CD4-positive, alpha-beta T cell treated with Interleukin-17A for 4 hours (primary cell): ENCODE results near the gene ARMC7.

Experiments
- DNase-seq: peaks from one replicate; pipeline ENCODE4 v3.0.0-alpha.2; 2020; ENCODE audit warnings: mixed read lengths

Gene ARMC7

GRCh38 chr17:75078284-75079022 lies 31.3 kb upstream of the ARMC7 start:
- DNase-seq: no peak

- DNase-seq: no peak
Observed at GRCh38 chr17:75079023-75079373, 30.8 kb upstream of the ARMC7 start.

GRCh38 chr17:75081611-75082540 lies 27.9 kb upstream of the ARMC7 start:
- no peak for DNase-seq

- no peak for DNase-seq
Observed at GRCh38 chr17:75082683-75083082, 27.1 kb upstream of the ARMC7 start.

GRCh38 chr17:75084039-75084660 lies 25.6 kb upstream of the ARMC7 start:
- peak; percentile 57 for DNase-seq

- DNase-seq: no peak
Observed at GRCh38 chr17:75086496-75087181, 23.1 kb upstream of the ARMC7 start.

- DNase-seq: no peak
Observed at GRCh38 chr17:75087182-75087557, 22.6 kb upstream of the ARMC7 start.

GRCh38 chr17:75087558-75088453 lies 22.0 kb upstream of the ARMC7 start, which contains the start of gene SLC16A5:
TSS of gene SLC16A5 (plus strand) at chr17:75087954. CDS start at chr17:75093637, 5,683 bp downstream.
- peak; percentile 75 for DNase-seq

- peak; percentile 28 for DNase-seq
Observed at GRCh38 chr17:75088465-75089417, 21.0 kb upstream of the ARMC7 start.

- DNase-seq: no peak
Observed at GRCh38 chr17:75090871-75091854, 18.6 kb upstream of the ARMC7 start.

- DNase-seq: no peak
Observed at GRCh38 chr17:75091855-75092327, 17.9 kb upstream of the ARMC7 start.

GRCh38 chr17:75093548-75094158 lies 16.1 kb upstream of the ARMC7 start:
- DNase-seq: no peak

- no peak for DNase-seq
Observed at GRCh38 chr17:75094871-75095399, 14.8 kb upstream of the ARMC7 start.

- no peak for DNase-seq
Observed at GRCh38 chr17:75096082-75096625, 13.6 kb upstream of the ARMC7 start.

GRCh38 chr17:75097865-75098264 lies 11.9 kb upstream of the ARMC7 start:
- no peak for DNase-seq

- DNase-seq: no peak
Observed at GRCh38 chr17:75098861-75099260, 10.9 kb upstream of the ARMC7 start.

GRCh38 chr17:75099881-75100595 lies 9.7 kb upstream of the ARMC7 start:
- DNase-seq: no peak
